Stimulated activated CD8-positive, alpha-beta memory T cell treated with anti-CD3 and anti-CD28 coated beads, Interleukin-15, amount 100 ng/mL, for 1 hour (primary cell): ENCODE measurements around the gene IPCEF1.
A peak's percentile ranks its signal among the peaks of the same experiment; 100 is the strongest.

Source experiments
- DNase-seq: peaks from one replicate; pipeline ENCODE4 v3.0.0-alpha.2; 2020; ENCODE audit warnings: low read depth

Gene IPCEF1

DNA sequence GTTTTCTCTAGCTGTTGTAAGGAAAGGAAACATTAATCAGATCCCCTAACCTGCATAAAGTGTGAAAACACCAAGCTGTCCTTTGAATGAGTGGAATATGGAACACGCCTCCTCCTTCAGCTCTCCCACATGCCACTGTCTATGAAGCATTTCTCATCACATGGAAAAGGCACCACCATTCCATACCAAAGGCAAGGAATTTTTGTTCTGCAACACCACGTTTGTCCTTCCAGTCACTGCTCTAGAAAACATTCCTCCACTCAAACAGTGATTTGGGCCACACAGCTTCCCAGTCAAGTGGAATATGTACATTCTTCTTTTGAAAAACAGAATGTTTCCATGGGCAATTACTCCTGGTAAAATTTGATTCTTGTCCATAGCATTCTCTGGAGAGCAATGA is 197.5 kb downstream of the IPCEF1 start:
- DNase-seq: no peak

DNA sequence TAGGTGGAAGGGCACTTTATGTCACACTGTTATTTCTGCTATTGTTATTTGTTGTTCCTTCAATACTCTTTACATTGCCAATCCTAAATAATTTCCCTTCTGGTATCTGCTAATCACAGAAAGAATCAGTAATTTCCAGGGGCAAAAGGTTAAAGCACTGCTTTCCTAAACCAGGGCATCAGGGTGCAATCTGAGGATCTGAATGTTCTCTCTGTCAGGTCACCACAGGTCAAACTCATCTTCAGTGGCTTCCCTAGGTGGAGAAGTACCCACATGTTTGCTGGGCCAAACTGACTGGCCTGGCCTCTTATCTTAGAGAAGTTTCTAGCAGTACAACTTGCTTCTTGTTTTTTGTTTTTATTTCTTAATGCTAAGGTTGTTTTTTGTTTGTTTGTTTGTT is 198.9 kb downstream of the IPCEF1 start:
- DNase-seq: no peak

DNA sequence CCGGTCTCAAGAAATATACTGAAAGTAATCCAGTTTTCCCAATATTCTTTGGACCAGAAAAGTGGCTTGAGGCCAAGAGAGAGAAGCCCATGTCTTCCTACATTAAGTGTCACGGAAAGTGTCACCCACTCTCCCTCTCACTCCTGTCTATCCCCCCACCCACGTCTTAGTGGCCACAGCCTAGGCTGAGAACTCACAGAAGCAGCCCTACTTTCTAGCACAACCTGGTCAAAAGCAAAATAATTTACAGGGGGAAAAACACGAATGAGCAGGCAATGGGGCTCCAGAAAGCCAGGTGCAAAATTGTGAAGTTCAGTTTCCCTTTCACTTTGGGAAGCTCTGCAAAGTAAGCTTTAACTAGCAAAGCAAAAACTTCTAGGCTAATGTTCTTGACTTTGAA is 199.5 kb downstream of the IPCEF1 start:
- no peak for DNase-seq

DNA sequence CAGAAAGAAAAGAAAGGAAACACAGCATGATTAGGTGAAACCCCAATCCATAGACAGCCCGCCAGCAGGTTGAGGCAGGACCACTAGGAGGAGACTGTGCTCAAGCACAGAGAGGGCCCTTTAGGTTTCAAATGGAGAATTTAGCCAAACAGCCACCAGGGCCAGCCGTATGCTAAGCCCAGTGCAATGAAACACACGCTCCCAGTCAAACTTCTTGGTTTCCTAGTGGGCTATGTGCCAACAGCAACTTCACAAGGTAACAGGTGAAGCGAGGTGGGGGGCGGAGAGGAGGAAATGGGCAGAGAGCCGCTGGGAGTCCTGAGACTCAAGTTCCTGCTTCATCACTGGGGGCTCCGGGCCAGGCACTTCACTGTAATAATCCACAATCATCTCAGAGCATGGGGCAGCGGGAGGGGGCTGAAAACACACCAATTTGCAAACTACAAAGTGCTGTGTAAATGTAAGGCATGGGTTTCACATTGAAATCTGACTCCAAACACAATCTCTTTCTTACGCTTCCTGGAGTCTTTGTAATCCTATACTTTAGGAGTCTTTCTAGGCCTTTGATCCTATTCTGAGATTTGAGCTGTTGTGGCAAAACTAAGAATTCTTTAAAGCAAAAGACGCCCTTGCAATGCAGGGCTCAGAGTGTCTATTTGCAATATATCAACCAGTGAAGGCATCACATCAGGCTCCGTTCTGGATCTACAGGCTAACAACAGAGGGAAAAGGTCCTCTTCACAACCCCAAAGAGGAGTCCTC is 200.3 kb downstream of the IPCEF1 start:
- DNase-seq: peak; percentile 27

DNA sequence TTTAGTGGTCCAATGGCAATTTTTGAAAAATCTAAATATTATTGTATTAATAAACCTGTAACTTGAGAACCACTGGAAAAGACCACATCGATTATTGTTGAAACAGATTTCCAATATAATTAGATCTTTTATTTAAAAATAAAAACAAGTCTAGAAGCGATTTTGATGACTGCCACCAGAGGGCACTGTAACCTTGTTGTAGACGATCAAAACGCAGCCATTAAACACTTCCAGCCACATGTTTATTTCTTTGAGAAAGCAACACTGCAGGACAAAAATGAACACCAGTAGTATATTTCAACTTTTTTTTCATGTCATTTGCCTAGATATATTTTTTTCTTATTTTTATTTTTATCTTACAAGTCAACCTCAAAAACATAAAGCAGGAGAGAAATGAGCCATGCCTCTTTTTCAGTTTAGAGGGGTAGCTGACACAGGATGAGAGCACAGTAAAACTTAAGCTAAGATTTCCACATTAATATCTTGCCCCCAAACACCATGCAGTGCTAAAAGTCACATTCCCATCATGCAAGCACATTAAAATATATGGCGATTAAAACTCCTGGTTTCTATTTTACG is 202.1 kb downstream of the IPCEF1 start:
- peak; percentile 40 for DNase-seq

DNA sequence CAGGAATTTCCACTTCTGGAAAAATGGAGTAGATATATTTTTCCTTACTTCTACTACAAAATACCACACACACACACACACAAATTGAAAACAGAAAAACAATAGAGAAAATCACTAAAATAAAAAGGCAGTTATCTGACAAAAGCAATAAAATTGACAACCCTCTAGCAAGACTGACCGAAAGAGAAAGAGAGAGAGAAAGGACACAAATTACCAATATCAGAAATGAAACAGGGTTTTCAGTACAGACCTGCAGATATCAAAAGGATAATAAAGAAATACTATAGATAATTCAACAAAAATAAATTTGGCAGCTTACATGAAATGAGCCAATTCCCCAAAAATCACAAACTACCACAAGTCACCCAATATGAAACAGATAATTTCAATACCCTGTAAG is 212.8 kb downstream of the IPCEF1 start:
- no peak for DNase-seq

DNA sequence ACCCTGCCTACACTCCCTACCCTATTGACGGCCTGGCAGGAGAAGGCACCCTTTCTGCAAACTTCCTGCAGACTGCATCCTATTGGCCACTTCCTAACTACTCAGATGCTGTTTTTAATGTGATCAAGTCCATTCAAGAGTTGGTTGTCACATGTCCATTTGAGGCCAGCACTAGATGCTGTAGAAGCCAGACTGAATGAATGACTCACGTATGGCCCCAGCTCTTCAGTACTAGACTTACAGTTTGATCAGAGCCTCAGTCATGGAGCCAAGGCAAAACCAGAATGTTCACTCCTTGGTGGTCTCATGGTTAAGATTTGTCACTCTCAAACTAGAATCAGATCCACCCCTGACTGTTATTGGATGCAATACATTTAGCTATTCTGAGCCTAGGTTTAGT is 215.9 kb downstream of the IPCEF1 start:
- DNase-seq: no peak

DNA sequence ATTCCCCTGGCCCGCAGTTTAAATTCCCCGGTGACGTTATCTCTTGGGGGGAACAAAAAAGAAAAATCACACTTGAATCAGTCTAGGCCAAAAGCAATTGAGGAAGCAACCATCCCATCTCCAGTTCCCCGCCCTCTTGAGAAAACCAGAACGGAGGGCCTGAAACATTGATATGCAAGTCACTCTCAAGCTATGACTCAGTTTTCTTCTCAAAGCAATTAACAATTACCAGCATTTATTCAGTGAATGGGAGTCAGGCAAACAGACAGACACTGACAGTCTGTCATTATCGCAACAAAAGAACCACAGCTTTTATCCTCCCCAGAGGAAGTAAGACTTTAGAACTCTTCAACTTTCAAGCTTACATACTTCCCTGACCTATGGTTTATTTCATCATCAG is 216.7 kb downstream of the IPCEF1 start:
- no peak for DNase-seq

DNA sequence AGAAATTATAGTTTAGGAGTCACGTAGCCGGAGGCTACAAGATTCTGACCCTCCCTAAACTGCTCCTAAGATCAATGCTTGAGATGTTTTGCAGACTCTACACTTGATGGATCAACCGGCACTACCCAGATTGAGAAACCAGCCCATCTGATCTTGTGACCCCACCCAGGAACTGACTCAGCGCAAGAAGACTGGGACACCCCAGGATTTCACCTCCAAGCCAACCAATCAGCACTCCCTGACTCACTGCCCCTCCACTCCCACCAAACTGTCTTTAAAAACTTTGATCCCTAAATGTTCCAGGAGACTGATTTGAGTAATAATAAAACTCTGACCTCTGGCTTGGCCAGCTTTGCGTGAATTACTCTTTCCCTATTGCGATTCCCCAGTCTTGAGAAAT is 217.8 kb downstream of the IPCEF1 start:
- no peak for DNase-seq

DNA sequence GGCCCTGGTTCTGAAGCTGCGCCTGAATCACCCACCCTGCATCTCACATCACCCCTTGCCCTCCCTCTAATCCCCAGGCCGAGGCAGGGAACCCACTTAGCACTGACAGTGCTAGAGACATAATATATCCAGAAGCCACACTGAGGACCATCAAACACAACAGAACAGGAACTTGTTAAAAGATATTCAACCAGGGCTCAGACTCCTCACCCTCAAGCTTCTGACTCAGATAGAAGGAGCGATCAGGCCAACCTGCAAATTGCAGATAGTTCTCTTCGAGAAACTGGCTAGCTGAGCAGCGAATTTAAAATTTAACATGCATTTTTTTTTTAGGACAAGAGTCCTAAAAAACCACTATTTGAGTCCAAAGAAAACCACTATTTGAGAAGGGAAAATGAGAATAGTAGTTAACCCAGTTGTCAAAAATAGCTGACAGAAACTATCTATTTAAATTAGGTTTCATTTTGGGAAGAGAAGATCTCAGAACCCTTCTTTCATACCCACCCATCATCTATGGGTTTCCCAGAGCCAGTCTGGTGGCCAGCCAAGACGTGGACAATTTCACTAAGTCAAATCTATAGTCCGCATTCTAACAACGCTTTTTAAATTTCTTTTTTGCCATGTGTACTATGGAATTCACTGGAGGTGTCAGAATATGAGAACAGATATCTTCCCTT is 222.0 kb downstream of the IPCEF1 start:
- DNase-seq: no peak

DNA sequence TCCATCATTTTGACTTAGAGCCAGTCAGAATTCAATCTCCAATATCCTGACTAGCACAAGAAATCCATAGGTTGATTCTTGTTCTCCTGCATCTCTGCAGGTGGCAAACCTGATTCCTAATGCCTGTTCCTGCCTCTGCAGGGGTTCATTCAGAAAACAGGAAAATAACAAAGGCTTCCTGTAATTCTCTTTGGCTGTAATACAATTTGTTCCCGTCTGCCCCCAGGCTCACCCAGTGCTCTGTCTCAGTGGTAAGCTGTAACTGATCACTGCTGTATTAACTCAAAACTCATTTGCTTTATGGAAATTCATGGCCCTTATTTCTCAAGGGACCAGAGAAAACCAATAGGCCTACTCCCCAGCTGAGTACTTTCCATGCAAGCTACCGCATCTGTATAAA is 228.9 kb downstream of the IPCEF1 start:
- no peak for DNase-seq

DNA sequence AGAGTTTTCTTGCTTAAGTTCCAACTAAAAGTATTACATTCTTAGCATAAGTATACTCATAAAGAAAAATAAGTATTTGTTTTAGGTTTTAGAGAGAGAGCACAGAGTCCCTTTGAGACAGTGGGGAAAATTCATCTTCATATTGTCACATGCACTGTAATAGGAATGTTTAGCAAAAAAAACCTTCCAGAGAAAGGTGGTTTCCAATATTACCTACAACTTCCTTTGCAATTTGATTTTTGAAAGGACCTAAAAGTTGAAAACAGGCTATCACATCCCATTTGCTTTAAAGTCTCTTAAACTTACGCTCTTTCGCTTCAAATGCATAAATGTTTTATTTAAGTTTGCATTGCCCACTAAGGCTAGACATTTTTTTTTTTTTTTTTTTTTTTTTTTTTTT is 231.2 kb downstream of the IPCEF1 start:
- DNase-seq: no peak

DNA sequence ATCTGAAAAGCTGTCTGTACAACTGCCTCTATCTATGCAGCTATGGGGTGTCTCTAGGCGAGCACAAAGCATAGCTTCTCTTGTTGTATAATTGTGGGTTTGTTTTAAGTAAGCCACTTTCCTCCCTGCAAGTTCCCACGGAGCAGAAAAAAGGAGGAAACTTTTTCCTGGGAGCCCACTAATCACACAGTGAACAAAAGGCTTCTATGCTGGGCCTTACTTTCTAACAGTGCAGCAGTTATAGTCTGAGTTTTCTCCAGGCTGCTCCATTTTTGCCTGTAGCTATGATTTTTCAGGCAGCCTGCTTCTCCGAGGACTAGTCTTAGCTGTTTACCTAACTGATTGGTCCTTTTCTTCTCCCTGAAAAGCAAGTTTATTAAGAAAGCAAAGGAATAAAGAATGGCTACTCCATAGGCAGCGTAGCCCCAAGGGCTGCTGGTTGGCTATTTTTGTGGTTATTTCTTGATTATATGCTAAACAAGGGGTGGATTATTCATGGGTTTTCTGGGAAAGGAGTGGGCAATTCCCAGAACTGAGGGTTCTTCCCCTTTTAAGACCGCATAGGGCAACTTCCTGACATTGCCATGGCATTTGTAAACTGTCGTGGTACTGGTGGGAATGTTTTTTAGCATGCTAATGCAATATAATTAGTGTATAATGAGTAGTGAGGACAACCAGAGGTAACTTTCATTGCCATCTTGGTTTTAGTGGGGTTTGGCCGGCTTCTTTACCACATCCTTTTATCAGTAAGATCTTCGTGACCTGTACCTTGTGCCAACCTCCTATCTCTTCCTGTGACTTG is 233.2 kb downstream of the IPCEF1 start:
- DNase-seq: no peak

DNA sequence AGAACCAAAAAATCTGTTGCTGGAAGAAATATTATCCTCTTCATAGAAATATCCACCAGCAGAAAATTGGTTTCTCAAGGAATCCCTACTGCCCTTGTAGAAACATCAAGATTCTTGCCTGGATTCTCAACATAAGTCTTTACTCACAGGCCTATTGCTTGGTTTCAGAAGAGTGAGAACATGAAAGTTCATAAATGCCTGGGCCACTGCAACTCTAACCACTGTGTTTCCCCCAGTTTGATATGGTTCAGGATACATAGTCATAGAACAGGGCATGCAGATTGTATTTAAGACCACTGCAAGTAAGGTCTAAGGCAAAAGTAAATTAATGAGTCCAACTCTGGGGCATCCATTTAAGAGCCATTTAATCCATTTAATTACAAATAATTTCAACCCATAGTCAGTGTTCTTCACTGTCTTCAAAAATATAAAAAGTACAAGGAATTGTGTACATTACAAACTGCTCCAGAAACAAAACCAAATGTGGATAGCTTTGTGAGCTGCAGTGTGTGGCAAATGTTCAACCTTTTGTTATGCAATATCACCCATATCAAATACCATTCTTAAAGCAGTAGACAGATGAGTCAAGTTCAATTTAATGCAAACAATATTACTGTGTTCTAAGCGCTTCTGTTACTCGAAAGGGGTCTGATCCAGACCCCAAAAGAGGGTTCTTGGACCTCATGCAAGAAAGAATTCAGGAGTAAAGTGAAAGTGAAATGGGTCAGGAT is 234.2 kb downstream of the IPCEF1 start:
- no peak for DNase-seq

DNA sequence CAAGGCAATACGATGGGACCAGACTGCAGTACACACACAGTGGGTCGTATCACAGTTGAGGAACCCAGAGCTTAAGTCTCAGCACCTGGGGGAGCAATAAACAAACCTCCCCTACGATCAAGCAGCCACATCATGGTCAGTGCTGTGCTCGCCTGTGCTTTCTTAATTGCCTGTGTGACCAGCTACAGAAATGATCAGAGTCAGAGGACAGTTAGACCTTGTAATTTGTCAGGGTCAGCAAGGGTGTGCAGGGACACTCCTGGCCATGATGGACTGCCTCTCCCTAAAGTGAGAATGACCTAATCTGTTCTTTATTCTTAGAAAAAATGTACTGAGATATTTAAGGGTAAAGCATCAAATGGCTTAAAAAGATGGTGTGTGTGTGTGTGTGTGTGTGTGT is 239.1 kb downstream of the IPCEF1 start:
- DNase-seq: no peak

DNA sequence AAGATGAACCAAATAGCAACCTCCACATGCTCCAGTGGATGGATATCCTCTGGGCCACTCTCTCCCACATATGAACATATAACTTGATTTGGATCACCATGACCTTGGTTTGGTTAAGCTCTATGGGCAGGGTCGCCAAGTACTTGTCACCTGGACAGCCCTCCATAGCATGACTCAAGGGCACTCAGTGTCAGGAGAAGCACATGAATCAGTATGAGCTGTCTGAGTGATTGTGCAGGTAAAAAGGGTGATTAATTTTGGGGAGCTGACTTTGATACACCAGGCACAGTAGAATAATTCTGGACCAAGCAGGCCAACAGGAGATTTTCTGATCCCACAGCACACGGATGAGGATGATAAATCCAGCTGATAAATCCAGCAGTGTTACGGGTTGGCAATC is 243.2 kb downstream of the IPCEF1 start:
- no peak for DNase-seq

DNA sequence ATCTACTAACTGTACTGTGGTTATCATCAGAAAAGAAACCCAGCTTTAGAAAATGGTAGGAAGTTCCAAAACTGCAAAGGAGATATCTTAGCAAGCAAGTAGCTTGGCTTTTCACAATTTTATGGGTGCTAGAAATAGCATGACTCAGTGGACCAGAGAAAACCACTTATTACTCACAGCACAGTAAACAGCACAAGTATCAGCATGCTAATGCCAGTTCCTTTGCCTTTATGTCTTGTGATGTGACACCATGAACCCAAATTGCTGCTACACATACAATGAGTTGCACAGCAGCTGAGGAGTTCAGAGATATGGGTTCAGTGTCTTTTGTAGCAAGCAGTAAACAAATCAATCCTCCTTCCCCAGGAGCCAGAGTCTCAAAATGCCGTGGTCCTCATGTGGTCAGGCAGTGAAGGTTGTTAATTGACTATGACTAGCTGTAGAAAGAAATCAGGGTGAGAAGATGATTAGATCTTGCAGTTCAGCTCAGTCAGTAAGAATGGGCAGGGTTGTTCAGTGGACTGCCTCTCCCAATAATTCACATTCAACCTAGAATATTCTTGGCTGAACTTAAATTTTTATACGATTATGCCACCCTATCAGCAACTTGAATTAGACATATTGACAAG is 244.3 kb downstream of the IPCEF1 start:
- no peak for DNase-seq

DNA sequence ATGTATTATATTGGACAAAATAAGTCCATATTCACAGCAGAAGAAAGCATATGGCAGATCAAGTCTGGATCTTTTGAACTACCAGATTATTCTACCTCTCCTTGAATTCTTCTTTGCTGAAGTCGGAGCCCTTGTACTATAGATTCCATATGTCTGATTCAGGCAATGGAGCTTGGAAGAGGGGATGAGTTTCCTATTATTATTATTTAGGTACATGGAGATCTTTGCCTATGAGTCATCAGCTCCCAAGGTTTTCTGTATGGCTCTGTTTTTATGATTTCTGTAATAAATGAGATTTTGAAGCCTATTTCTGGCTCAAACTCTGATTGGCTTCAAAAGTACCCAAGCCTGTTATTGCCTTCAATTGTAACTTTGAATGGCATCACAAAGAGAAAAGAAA is 245.6 kb downstream of the IPCEF1 start:
- DNase-seq: no peak

DNA sequence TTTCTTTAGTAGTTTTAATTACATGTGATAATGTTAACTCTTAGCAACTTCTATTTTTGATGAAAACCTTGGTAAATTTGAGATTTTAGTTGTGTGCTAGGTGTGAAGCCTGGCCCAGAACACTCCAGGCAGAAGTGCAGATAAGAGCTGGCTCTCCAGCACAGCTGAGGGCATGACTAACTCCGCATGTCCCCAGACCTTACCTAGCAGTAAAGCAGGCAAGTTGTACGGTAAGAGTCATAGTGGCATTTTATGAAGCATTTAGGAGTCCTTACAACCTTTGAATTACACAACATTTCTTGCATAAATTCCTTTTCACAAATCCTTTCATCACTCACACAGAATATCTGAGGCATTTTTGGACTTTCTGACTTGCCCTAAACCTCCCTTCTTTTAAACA is 250.4 kb downstream of the IPCEF1 start:
- DNase-seq: no peak
